GM18502 (cell line): ENCODE results near the gene SIK2.
A peak's percentile ranks its signal among the peaks of the same experiment; 100 is the strongest.
"Not testable (repeated sequence)": the region's sequence is repeated elsewhere in the genome, so short reads cannot be mapped to it uniquely, and the experiment has no call there.

ENCODE experiments used
- ATAC-seq: cut with Tn5 transposase; IDR thresholded peaks from one replicate; pipeline ENCODE4 v1.9.1; 2021; ENCODE audit warnings: mild to moderate bottlenecking; ENCODE audit not compliant: unreplicated experiment, poor library complexity

The SIK2 gene

DNA sequence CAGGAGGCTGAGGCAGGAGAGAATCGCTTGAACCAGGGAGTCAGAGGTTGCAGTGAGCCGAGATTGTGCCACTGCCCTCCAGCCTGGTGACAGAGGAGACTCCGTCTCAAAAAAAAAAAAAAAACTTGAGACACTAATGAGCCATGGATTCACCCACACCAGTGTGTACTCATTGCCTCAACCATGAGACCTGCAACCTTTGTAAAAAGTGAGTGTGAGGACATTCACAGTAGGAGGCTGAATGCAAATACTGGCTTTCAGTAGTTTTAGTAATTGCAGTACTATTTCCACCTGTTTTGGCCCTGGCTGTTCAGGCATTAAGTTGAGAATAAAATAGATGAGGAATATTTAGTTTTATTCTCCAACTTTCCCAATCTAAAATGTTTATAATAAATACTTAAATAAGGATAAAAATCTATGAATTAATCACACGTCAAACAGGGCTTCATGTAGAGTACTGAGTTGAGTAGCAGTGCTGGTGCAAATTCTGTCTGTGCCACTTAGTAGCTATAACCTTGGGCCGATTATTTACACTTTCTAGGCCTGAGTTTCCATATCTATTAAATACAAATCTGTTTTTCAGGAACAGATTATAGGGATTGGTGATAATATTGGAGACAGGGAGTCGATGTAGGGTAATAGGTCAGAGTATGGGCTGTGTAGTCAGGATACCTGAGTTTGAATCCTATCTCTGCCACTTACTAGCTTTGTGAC lies 91.1 kb downstream of the SIK2 start:
- ATAC-seq, result no peak

DNA sequence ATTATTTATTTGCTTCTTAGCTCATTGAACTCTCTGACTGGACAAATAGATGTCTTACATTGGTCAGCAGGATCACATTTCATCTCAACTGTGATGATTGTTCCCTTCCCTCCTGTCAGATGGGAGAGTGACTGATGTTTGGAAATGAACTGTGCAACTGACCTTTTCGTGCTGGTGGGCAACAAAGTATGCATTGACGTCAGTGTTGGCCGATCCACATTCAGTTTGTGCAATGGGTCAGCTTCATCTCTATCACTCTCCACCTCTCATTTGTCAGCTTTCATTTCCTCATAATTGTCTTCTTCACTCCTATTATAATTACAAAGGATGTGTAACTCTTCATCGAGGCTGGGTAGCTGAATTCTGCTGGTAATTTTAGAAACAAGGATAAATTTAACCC lies 92.6 kb downstream of the SIK2 start:
- ATAC-seq, result no peak

GRCh38 chr11:111696556-111696955 lies 94.3 kb downstream of the SIK2 start:
- ATAC-seq, result no peak

DNA sequence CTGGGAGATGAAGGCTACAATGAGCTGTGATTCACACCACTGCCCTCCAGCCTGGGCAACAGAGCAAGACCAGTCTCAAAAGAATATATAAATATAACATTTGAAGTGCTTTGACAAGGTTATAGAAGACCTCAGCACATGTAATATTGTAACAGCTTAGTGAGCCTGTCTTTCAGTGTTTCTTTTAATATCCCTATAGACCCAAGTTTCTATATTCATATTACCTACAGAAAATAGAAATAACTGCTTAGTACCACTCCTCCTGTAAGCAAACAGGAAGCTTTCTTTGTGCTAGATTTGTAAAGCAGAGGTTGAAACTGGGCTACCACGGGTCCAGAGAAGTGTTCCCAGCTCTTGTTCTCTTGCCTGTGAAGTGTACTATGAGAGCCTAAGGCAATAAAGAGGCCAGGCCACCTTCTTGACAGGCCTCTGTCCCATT lies 95.7 kb downstream of the SIK2 start:
- ATAC-seq, result peak; percentile 55

- ATAC-seq, result no peak
Observed at GRCh38 chr11:111698852-111699559, 96.8 kb downstream of the SIK2 start.

DNA sequence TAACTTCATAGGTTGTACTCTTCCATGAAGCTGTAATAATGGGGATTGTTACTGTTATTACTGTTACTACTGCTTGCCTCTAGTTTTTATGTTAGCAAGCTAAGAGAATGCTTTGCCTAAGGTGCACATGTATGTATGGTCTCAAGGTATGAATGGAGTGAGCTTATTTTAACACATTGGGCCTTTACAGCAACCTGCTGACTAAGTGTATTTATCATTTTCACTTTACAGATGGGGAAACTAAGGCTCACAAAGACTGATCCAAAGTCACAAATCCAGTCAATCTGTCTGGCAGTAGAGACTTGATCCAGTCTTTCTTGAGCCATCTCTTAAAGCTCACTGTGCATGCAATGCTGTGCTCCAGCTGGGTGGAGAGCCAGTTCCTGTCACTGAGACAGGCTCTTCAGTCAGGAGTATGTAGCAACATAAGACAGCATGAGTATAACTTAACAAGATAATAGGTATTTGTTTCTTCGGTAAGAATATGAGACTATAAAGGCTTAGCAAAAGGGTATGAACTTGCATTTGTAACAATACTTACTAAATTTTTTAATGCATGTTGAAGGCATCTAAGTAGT lies 97.4 kb downstream of the SIK2 start:
- no peak for ATAC-seq

GRCh38 chr11:111700162-111700561 lies 97.9 kb downstream of the SIK2 start:
- no peak for ATAC-seq

- no peak for ATAC-seq
Observed at GRCh38 chr11:111702623-111703022, 100.4 kb downstream of the SIK2 start.

DNA sequence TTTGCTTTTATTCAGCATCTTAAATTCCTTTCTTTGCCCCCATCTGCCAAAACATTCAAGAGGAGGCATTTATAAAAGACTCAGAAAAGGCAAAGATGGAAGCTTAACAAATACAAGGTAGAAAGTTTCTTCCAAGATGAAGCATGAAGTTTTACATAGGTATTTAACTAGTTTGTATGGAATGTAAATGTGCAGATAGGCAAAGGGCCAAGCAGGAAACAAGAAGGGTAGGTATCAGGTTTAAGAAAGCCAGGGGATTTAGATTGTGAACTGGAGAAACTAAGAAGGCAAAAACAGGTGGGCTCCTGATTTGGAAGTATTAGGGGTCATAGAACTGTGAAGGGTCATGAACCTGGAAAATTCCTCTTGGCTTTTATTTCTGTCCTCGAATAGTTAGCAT lies 101.3 kb downstream of the SIK2 start:
- no peak for ATAC-seq

- no peak for ATAC-seq
Observed at GRCh38 chr11:111707039-111707690, 104.9 kb downstream of the SIK2 start.

- no peak for ATAC-seq
Observed at GRCh38 chr11:111707691-111708067, 105.4 kb downstream of the SIK2 start.

DNA sequence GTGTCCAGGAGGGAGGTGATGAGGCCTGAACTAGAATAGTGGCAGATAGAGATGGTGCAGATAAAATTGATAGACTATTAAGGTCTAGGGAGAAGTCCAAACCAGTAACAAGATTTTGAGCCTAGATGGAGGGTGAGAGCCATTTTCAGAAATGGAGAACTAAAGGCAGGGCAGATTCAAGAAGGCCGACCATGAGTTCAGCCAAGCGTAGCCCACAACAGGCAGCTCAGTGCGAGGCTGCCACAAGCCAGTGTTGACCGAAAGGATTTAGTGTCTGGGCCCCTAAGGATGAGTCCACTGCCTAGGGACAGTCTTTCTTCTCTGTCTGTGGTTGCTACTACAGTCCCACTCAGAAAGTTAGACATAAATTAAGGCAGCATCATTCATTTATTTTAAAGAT lies 112.3 kb downstream of the SIK2 start:
- ATAC-seq, result peak; percentile 55

DNA sequence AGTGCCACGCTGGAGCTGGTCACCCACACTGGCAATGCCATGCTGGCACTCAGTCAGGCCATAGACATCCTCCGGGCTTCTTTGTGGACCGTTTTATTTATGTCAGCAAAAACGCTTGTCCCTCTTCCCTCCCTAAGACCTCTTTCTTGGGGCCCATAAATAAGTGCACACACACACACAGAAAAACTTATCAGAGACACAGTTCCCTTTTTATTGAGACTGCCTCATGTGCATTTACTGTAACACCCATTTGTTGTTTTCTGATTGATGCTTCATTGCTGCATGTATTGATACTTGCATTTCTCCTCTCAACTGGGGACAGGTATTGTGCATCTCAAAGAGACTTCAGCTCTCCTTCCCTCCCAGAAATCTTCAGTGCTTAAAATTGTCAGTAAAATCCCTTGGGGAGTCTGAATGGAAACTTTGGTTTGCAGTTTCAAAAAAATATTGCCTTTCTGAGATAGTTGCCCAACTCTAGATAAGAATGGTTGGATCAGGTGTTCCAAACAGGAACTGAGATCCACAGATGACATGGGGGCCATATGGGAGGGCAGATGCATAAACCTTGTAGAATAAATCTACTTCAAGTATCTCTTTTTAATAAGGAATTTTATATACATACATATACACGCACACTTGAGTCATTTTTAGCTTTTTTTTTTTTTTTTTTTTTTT lies 113.0 kb downstream of the SIK2 start:
- no peak for ATAC-seq

DNA sequence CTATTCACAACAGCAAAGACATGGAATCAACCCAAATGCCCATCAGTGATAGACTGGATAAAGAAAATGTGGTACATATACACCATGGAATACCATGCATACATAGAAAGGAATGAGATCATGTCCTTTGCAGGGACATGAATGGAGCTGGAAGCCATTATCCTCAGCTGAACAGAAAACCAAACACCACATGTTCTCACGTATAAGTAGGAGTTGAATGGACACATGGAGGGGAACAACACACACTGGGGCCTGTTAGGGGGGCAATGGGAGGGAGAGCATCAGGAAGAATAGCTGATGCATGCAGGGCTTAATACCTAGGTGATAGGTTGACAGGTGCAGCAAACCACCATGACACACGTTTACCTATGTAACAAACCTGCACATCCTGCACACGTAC lies 115.4 kb downstream of the SIK2 start:
- ATAC-seq, result not testable (repeated sequence)

- no peak for ATAC-seq
Observed at GRCh38 chr11:111718436-111718835, 116.2 kb downstream of the SIK2 start.

GRCh38 chr11:111718859-111719258 lies 116.6 kb downstream of the SIK2 start:
- ATAC-seq, result no peak

- ATAC-seq, result no peak
Observed at GRCh38 chr11:111719379-111719778, 117.1 kb downstream of the SIK2 start.

DNA sequence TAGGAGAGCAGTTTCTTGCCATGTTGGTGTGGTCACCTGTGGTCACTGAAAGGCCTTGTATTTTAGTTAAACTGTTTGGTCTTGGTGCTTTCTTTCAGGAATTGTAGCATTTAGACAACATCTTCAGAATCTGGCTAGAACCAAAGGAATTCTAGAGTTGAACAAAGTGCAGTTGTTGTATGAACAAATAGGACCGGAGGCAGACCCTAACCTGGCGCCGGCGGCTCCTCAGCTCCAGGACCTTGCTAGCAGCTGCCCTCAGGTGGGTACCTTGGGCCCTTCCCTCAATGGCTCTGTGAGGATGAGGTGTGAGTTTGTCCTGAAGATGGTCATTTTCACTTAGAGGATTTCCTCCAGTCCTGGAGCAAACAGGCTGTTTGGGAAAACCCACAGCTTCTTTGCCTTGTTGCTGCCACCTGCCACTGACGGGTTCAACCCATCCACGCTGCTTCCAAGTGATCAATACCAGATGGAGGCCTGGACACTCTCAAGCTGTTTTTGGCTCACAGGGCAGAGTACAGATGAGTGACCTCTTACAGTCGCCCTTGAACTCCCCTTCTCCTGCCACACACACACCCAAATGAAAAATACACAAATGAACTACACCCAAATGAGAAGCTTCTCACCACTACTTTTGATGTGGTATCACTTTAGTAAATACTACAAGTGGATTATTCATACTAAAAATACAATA lies 118.7 kb downstream of the SIK2 start:
- ATAC-seq, result no peak

DNA sequence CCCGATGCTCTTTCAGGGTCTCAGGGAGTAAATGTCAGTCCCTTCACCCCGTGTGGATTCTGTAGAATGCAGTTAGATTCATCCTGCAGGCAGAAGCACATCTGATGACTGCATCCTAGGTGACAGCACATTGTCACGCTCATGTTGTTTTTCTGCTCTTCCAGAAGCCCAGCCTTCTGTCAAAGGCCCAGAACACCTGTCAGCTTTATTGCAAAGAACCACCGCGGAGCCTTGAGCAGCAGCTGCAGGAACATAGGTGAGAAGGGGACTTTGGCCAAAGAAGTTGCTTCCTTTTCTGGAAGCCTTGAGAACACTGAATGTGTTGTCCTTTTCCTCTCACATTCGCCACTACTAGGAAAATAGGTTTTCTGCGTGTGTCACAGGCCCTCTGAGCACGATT lies 120.3 kb downstream of the SIK2 start:
- no peak for ATAC-seq

DNA sequence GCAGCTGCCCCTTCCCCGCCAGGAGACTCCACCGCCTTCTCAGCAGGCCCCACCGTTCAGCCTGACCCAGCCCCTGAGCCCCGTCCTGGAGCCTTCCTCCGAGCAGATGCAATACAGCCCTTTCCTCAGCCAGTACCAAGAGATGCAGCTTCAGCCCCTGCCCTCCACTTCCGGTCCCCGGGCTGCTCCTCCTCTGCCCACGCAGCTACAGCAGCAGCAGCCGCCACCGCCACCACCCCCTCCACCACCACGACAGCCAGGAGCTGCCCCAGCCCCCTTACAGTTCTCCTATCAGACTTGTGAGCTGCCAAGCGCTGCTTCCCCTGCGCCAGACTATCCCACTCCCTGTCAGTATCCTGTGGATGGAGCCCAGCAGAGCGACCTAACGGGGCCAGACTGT lies 121.3 kb downstream of the SIK2 start:
- no peak for ATAC-seq
